Activated CD4-positive, alpha-beta T cell treated with anti-CD3 and anti-CD28 coated beads, Interleukin-2, Interleukin-4, amounts not matched to agents 100 ng/mL and 50 ng/mL, durations not matched to agents 16 hours and 8 hours (primary cell): ENCODE data around the gene CH25H.
A peak's percentile ranks its signal among the peaks of the same experiment; 100 is the strongest.

Experiments
- DNase-seq: peaks from one replicate; pipeline ENCODE4 v3.0.0-alpha.2; 2020; ENCODE audit warnings: low spot score

The CH25H gene

DNA sequence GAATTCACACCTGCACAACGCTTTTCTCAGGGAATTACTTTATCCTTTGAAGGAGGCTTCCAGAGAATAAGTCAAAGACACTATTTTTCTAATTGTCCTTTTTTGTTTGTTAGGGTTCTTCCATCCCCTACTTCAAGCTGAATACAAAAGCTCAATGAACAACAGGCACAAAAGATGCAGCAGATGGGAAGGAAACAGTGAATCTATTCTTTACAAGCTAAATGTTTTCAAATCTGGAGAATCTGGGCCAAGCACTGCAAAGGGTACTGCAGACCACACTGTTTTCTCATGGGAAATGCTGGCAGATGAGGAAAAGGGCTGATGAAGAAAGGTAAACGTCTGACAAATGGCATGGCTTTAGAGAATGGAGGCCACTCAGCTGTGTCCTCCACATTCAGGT, 25.9 kb upstream of the CH25H start:
- DNase-seq, result no peak

- DNase-seq, result no peak
Measured at GRCh38 chr10:89228962-89229361, 21.8 kb upstream of the CH25H start.

DNA sequence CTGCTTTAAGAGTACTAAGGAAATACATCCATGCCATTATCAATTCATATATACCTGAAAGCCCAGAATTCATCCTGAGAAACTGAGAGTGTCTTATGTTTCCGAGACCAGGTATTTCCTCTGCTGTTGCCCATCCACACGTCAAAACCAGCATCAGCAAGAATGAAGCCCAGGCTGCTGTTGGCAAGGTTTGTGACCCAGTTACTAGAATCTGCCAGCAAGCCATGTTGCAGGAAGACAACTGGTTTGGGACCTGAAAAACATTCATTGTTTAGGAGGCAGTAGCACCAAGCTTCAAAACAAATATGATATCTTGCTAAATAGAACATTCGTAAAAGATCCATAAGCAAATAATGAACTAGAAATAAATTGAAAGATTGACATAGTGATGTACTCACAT, 21.0 kb upstream of the CH25H start:
- DNase-seq, result no peak

GRCh38 chr10:89226891-89227290, 19.8 kb upstream of the CH25H start:
- no peak for DNase-seq

GRCh38 chr10:89224739-89225443, 17.8 kb upstream of the CH25H start:
- DNase-seq, result no peak

- DNase-seq, result no peak
Measured at GRCh38 chr10:89221919-89222318, 14.8 kb upstream of the CH25H start.

DNA sequence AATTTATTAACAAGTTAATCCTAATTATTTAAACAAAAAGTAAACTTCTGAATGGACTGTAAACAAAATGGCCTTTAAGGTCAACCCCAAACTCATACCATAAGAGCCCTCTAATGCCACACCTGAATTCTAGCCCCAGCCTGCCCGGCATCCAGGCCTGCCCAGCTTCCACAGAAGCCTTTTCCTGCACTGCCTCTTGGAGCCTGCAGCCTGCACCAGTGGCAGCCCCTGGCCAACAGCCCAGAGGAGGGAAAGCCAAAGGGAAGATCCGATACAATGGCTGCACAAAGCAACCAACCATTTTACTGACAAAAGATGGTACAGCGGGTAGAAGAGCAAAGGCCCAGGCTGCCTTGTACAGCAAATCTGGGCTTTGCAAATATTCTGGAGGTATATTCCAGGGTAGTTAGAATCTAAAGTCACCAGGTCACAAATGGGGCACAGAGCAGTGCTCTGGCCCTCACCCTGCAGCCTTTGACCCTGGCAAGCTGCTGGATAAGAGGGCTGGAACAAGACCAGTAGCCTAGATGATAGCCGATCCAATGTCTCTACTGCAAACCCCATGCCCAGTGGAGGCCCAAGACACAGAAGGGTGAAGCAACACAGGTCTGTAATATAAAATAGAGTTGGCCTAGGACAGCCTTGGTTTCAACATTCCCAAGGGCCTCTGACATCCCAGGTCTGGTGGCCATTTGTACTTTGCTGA, 12.5 kb upstream of the CH25H start:
- no peak for DNase-seq

- DNase-seq, result peak; percentile 56
Measured at GRCh38 chr10:89217057-89217990, 10.2 kb upstream of the CH25H start.

GRCh38 chr10:89216056-89216455, 8.9 kb upstream of the CH25H start:
- DNase-seq, result no peak

DNA sequence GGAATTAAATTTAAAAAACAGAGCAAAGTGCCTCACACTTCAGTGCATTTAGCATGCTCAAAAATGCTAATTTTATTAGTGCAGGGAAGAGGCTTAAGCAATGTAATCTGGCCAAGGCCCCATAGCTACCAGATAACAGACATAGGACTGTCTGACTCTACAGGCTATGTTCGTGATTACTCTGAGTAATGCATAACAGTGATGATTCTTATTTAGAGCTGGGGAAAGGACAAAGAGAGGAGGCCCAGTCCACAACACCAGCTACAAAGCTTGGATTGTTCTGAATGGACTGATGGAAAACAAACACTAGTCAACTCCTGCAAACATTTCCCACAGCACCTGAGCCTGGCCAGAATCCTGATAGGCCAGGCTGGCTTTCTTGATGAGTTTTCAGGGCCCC, 8.4 kb upstream of the CH25H start:
- DNase-seq, result no peak

DNA sequence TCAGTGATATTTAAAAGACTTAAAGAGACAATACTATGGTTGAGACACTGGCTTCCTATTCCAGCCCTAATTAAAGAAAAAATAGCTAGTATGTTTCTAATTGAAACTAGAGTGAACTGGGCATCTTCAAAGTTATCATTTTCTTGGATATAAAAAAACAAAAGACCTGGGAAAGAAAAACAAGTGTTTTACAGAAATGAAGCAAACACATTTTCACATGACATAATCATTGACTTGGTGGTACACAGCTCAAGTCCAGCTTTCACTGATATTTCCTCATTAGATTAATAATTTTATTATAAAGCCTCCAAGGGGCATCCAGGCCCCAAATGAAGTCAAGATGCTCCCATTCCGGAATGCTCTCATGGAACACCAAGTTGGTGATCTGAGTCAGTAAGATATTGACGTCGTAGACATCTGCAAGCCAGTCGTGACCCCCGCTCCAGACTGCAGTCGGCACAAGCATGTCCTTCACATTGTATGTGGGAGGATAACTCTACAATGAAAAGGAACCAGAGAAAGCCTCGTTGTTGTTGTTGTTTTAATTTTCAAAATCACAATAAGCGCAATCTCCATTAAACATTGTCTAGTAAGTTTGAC, 7.5 kb upstream of the CH25H start:
- DNase-seq, result no peak

GRCh38 chr10:89213191-89213808, 6.2 kb upstream of the CH25H start:
- peak; percentile 48 for DNase-seq

DNA sequence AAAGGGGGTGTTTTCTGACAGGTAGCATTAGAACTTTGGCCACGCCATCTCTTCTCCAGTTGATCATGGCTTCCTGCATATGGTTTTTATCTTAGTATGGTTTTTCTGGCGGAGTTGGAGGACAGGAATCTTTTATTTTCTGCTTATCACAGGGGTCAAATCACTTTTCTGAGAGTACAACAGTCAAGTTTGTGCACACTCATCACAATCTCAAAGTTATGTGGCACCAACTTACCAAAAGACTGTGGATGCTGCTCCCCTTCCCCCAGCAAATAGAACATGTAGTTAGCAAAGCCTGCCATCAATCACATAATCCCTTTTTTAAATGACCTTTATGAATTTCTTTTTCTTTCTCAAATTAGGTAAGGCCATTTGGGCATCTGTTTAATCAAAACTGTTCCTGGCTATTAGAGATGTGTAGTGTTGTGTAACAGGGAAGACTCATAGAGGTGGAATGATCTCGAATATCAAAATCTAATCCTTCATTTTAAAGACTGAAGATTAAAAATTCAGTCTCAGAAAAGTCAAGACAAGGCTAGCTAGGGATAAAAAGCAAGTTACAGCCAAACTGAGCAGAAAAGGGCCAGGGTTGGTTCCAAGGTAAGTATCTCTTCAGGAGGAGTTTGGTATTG, 3.8 kb upstream of the CH25H start:
- DNase-seq, result no peak

GRCh38 chr10:89209718-89210117, 2.6 kb upstream of the CH25H start:
- no peak for DNase-seq

- DNase-seq, result no peak
Measured at GRCh38 chr10:89207801-89208551, 859 bp upstream of the CH25H start.

DNA sequence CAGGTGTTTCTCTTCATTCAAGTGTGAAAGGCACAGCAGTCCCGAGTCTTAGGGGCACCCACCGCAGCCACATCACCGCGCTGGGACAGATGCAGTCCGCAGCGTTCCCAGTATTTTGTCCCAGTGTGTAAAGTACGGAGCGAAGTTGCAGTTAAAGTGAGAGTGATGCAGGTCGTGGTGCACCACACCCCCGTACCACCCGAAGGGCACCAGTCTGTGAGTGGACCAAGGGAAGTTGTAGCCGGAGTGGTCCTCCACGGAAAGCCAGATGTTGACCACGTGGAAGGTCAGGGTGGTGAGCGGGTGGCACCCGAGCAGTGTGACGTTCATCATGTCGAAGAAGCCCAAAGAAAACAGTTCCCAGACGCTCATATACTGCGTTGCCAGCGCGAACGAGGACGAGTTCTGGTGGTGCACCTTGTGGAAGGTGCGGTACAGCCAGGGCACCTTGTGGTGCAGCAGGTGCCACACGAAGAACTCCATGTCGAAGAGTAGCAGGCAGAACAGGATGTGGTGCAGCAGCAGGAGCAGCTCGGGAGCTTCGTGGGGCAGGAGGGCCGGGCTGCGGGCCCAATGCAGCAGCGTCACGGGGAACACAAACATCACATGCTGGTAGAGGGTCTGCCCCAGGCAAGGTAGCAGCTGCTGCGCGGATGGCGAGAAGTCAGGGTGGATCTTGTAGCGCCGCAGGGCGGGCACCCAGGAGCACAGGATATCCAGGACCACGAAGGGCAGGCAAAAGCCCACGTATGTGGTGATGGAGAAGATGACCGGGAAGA, 526 bp downstream of the CH25H start:
- no peak for DNase-seq

DNA sequence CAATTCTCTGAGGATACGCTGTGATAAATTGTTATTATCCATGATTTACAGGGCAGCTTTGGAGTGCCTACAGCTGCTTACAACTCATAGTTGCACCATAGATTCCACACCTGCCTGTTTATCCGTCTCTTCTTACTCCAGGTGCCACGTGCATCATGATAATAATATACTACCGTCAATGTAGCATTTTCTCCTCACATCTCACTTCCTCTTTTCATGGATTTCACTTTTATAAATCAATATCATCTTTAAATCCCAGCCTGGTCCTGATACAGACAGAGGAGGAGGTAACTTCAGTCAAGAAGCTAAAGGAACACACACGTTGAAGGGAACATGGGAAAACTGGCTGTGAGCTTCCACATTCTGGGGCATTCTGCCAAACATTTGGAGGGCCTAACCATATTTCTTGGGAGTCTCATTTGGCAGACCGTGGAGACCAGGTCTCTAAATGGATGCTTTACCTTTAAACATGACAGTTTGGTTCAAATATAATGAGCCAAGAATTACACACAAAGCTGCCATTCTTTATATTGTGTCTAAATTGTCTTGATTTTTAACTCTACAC, 2.4 kb downstream of the CH25H start:
- no peak for DNase-seq

DNA sequence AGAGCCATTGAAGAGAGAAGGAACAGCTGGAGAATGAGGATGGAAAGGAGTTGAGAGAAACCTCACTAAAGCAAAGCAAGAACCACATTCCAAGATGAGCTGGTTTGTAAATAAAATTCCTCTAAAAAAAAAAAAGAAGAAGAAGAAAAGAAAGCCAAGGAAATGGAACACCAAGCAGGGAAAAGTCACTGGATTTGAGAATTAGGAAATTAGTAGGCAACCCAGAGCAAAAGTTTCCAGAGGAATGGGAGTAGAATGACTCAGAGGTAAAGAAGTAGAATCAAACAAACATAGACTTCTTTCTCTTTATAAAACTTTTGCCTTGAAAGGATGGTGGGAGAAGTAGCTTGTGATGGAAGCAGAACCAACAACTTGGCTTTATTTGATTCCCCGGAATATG, 3.9 kb downstream of the CH25H start:
- no peak for DNase-seq

GRCh38 chr10:89202033-89202425, 5.1 kb downstream of the CH25H start:
- DNase-seq, result no peak
